ENCODE measurements around the gene ANO3. TPM values are rescaled to one million over a fixed set of nuclear protein-coding genes. Genes with fewer than 3 reads are reported as not detected.

ANO3 gene
- total and polyA plus RNA-seq, 2 donors (not counting 1 experiment from before 2014, with no cell fraction given), result not detected

DNA sequence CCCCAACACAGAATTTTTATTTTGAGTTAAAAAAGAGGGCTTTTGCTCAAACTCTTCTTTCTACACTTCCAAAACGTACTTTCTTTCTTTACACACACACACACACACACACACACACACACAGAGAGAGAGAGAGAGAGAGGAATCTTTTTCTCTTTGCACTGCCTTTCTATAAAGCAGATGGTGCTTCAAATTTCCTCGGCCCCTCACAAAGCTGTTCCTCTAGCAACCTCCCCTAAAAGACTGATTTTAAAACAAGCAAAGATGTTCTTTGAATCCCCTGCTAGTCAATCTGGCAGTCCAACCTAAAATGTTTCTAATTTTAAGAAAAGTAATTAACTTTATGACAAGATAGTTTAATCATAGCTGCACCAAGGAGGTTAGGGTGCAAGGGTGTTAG, 2.7 kb upstream of the ANO3 start:
- no peak overlapping the region for H3K4me3 Mint-ChIP-seq
- no peaks in the 10 kb centered on the region for H3K4me1 Mint-ChIP-seq
- Histone ChIP-seq H4K20me1 (ENCODE audit: control insufficient read depth, insufficient read depth, low read length, poor library complexity, severe bottlenecking) (no peaks in the 10 kb centered on the region), H3K79me2 (ENCODE audit: control insufficient read depth, insufficient read depth, low read length) (no peaks in the 10 kb centered on the region), H3K27ac (ENCODE audit: low read length in 2 of 2) (no peak overlapping the region), H3K27me3 (replicated peaks in 1 of 4; ENCODE audit: control extremely low read depth in 1 of 4, control insufficient read depth in 3 of 4, insufficient read depth in 4 of 4, low read length in 3 of 4) (peaks cover 0 to 6% (median 0%) of the 10 kb centered on the region in 4 experiments), H3K9me3 (ENCODE audit: control extremely low read depth in 1 of 3, control insufficient read depth in 2 of 3, insufficient read depth in 1 of 3, low read length in 2 of 3) (peaks cover 0 to 5% (median 0%) of the 10 kb centered on the region in 3 donors), H3K9ac (ENCODE audit: low read length) (no peak overlapping the region), H2AFZ (ENCODE audit: insufficient read depth, low read depth, low read length, poor library complexity, severe bottlenecking) (no peak overlapping the region), H3K4me1 (ENCODE audit: control insufficient read depth in 2 of 2, insufficient read depth in 2 of 2, low read length in 2 of 2) (no peaks in the 10 kb centered on the region), H3K4me2 (replicated peaks; ENCODE audit: low read depth, low read length, poor library complexity, severe bottlenecking) (no peak overlapping the region), H3K4me3 (ENCODE audit: control extremely low read depth in 1 of 5, extremely low read depth in 1 of 5, insufficient read depth in 1 of 5, low read depth in 2 of 5, low read length in 4 of 5) (no peak overlapping the region), H3K36me3 (replicated peaks in 1 of 2; ENCODE audit: control extremely low read depth in 1 of 2, control insufficient read depth in 1 of 2, extremely low read depth in 1 of 2, insufficient read depth in 2 of 2, low read length in 1 of 2) (no peaks in the 10 kb centered on the region)
- ATAC-seq (ENCODE audit: low read depth) (no peak), DNase-seq (no peak)
- ChIA-PET POLR2A (no interaction called here), CTCF (no interaction called here)
- H3K27ac Mint-ChIP-seq, result no peak overlapping the region
- peaks cover 25% of the 10 kb centered on the region for H3K27me3 Mint-ChIP-seq
- TF ChIP-seq EZH2 (IDR thresholded peaks at IDR 0.05; ENCODE audit: borderline replicate concordance, insufficient read depth, low read depth, low read length, poor library complexity, severe bottlenecking), result no peak
- WGBS (ENCODE audit: insufficient coverage), result no CpG with 5 or more reads among the region's 2 CpGs
- H3K9me3 Mint-ChIP-seq (ENCODE audit: insufficient read depth), result no peaks in the 10 kb centered on the region
- intact Hi-C loops (cut with micrococcal nuclease), result no loop called here

GRCh38 chr11:26330262-26330661, 1.7 kb upstream of the ANO3 start:
- Histone ChIP-seq H3K9me3 (ENCODE audit: control extremely low read depth in 1 of 3, control insufficient read depth in 2 of 3, insufficient read depth in 1 of 3, low read length in 2 of 3) (peaks cover 0 to 5% (median 0%) of the 10 kb centered on the region in 3 donors), H3K27me3 (replicated peaks in 1 of 4; ENCODE audit: control extremely low read depth in 1 of 4, control insufficient read depth in 3 of 4, insufficient read depth in 4 of 4, low read length in 3 of 4) (peaks cover 0 to 6% (median 0%) of the 10 kb centered on the region in 4 experiments), H3K36me3 (replicated peaks in 1 of 2; ENCODE audit: control extremely low read depth in 1 of 2, control insufficient read depth in 1 of 2, extremely low read depth in 1 of 2, insufficient read depth in 2 of 2, low read length in 1 of 2) (no peaks in the 10 kb centered on the region), H3K27ac (ENCODE audit: low read length in 2 of 2) (no peak overlapping the region), H3K79me2 (ENCODE audit: control insufficient read depth, insufficient read depth, low read length) (no peaks in the 10 kb centered on the region), H3K4me2 (replicated peaks; ENCODE audit: low read depth, low read length, poor library complexity, severe bottlenecking) (no peak overlapping the region), H2AFZ (ENCODE audit: insufficient read depth, low read depth, low read length, poor library complexity, severe bottlenecking) (no peak overlapping the region), H4K20me1 (ENCODE audit: control insufficient read depth, insufficient read depth, low read length, poor library complexity, severe bottlenecking) (no peaks in the 10 kb centered on the region), H3K4me3 (ENCODE audit: control extremely low read depth in 1 of 5, extremely low read depth in 1 of 5, insufficient read depth in 1 of 5, low read depth in 2 of 5, low read length in 4 of 5) (no peak overlapping the region), H3K4me1 (ENCODE audit: control insufficient read depth in 2 of 2, insufficient read depth in 2 of 2, low read length in 2 of 2) (no peaks in the 10 kb centered on the region), H3K9ac (ENCODE audit: low read length) (no peak overlapping the region)
- Mint-ChIP-seq H3K4me1 (no peaks in the 10 kb centered on the region), H3K4me3 (no peak overlapping the region), H3K27me3 (peaks cover 25% of the 10 kb centered on the region), H3K9me3 (ENCODE audit: insufficient read depth) (no peaks in the 10 kb centered on the region), H3K27ac (no peak overlapping the region)
- ATAC-seq (ENCODE audit: low read depth) (no peak), DNase-seq (no peak)
- intact Hi-C loops (cut with micrococcal nuclease), result no loop called here
- CTCF ChIA-PET, result no interaction called here
- POLR2A ChIA-PET, result no interaction called here
- no peak for TF ChIP-seq CTCF (IDR thresholded peaks at IDR 0.05)
- TF ChIP-seq EZH2 (IDR thresholded peaks at IDR 0.05; ENCODE audit: borderline replicate concordance, insufficient read depth, low read depth, low read length, poor library complexity, severe bottlenecking), result no peak
- WGBS (ENCODE audit: insufficient coverage), result no CpG with 5 or more reads among the region's 4 CpGs
